Measurements from ENCODE around the gene PCDH9. TPM values are rescaled to one million over a fixed set of nuclear protein-coding genes. Genes with fewer than 3 reads are reported as not detected.

PCDH9 gene
- total RNA-seq, 1 donor from 2014 or later, result 29.7 TPM

DNA sequence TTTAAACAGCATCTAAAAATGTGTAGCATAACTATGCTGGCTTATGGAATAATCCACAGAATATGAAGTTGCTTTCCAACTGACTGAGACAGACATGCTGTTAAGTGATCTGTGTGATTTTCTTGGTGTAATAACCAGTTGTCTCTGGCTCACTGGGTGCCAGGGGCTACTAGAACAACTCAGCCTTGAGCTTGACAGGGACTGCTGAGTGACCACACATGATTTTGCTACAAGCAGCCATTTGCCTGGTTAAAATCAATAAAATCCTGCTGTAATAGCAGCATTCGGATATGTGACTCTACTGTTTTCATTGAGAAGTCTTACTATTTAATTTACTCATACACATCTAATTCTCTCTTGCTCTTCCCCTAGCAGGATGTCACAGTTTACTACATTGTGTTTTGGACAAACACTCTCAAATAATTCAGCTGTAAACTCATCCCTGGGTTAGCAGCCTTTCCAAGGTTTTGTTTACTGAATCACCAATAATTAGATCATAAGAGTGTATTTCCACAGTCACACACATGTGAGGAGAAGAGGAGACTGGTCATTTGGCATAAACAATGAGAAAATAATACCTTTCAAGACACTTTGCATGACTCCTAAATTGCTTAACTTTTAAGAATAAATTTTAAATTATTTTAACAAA lies 426.2 kb downstream of the PCDH9 start:
- H3K4me1 Mint-ChIP-seq, result peaks cover 8% of the 10 kb centered on the region
- no peak overlapping the region for H3K4me3 Mint-ChIP-seq
- no peaks in the 10 kb centered on the region for H3K36me3 Mint-ChIP-seq
- no peak for DNase-seq (ENCODE audit: low spot score in 2 of 2, unreplicated experiment in 2 of 2)
- H3K9me3 Mint-ChIP-seq, result no peaks in the 10 kb centered on the region
- TF ChIP-seq, protein P1, sequence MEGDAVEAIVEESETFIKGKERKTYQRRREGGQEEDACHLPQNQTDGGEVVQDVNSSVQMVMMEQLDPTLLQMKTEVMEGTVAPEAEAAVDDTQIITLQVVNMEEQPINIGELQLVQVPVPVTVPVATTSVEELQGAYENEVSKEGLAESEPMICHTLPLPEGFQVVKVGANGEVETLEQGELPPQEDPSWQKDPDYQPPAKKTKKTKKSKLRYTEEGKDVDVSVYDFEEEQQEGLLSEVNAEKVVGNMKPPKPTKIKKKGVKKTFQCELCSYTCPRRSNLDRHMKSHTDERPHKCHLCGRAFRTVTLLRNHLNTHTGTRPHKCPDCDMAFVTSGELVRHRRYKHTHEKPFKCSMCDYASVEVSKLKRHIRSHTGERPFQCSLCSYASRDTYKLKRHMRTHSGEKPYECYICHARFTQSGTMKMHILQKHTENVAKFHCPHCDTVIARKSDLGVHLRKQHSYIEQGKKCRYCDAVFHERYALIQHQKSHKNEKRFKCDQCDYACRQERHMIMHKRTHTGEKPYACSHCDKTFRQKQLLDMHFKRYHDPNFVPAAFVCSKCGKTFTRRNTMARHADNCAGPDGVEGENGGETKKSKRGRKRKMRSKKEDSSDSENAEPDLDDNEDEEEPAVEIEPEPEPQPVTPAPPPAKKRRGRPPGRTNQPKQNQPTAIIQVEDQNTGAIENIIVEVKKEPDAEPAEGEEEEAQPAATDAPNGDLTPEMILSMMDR (IDR thresholded peaks at IDR 0.05; ENCODE audit: unreplicated experiment), result no peak
- H3K27me3 Mint-ChIP-seq (ENCODE audit: low read depth), result no peaks in the 10 kb centered on the region
- no peak overlapping the region for H3K27ac Mint-ChIP-seq

DNA sequence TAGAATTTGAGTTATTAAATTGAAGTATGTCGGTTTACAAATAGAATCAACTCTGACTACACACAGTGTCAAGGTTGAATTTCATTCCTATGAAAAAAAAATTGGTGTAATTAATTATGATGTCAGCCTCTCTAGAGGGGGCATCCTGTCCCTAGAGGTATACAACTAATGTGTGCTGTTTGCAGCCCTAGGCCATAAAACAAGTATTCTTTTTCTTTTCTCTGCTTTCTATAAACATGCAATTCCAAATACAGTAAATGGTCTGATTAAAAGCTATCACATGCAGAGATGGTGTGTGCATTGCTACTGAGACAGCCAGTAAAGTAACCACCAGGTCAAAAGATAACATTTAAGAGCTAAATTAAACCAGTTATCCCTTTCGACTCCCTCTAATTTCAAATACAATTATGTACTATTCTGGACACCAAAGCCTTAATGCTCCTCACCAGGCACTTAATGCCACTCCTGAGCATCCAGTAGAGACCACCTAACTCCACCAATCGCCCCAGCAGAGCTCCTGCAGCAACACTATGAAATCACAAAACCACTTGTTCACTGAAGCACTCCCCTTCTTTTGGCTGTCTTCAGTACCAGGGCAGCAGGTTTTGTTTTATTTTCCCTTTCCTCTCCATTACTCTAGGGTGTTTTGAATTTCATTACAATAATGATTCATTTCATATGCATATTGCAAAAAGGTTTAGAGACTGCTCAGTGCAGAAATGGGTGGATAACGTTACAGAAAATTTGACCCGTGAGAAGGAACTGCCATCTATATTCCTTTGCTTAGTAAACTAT lies 426.9 kb downstream of the PCDH9 start:
- no peak overlapping the region for H3K27ac Mint-ChIP-seq
- no peaks in the 10 kb centered on the region for H3K36me3 Mint-ChIP-seq

DNA sequence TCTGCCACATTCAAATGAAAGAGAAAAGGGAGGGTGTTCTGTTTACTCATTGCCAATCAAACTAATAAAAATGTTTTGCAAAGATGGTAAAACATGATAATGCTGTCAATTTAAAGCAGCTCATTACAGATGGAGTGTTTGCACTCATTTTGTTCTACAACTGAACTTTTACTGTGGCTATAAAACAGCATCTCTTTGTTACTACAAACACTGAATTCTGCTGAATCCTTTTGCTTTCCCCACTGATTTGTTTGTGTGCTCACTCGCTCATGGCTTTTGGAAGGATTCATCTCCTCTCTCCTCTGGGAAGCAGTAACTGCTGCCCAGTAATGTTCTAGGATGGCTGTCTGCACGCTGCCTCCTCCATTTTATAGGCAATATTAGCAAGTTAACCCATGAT lies 434.5 kb downstream of the PCDH9 start:
- Mint-ChIP-seq H3K4me1 (peaks cover 11% of the 10 kb centered on the region), H3K27me3 (ENCODE audit: low read depth) (no peaks in the 10 kb centered on the region), H3K9me3 (no peaks in the 10 kb centered on the region), H3K4me3 (no peak overlapping the region), H3K27ac (no peak overlapping the region), H3K36me3 (no peaks in the 10 kb centered on the region)
- no peak for DNase-seq (ENCODE audit: low spot score in 2 of 2, unreplicated experiment in 2 of 2)
- TF ChIP-seq, protein P1 (IDR thresholded peaks at IDR 0.05; ENCODE audit: unreplicated experiment), result no peak

More for the DNA sequence above, 426.9 kb downstream of the PCDH9 start:
- Mint-ChIP-seq H3K9me3 (no peaks in the 10 kb centered on the region), H3K4me1 (peaks cover 8% of the 10 kb centered on the region), H3K27me3 (ENCODE audit: low read depth) (no peaks in the 10 kb centered on the region), H3K4me3 (no peak overlapping the region)
- no peak for DNase-seq (ENCODE audit: low spot score in 2 of 2, unreplicated experiment in 2 of 2)
- TF ChIP-seq, protein P1 (IDR thresholded peaks at IDR 0.05; ENCODE audit: unreplicated experiment), result no peak

DNA sequence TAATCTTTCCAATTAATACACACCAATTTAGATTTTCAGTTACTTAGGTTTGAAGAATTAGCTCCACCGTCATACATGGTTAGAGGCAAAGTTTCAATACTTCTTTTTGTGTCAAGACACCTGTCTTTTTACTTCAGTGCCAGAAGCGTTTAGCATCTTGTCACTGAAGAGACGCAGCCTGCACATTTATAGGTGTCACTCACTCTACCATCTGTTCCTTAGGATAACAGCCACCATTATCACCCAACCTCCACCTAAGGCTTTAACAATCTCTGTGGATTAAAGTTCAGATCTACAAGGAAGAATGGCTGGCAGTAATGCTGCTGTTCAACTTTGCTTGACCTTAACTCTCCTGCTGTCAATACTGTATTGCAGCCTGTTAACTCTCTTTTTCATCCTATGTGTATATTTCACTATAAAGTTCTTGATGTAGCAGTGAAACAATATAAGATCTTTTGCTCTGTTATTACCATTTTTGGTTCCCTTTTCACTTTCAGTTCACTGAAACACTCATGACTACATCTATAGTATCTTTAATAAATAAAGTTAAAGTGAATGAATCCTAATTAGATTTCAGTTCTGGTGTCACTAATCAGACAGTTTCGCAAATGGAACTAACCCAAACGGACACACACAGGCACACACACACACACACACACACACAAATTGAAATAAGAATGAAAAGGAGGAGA lies 435.6 kb downstream of the PCDH9 start:
- Mint-ChIP-seq H3K9me3 (no peaks in the 10 kb centered on the region), H3K27ac (no peak overlapping the region), H3K36me3 (no peaks in the 10 kb centered on the region), H3K4me1 (peaks cover 11% of the 10 kb centered on the region), H3K4me3 (no peak overlapping the region), H3K27me3 (ENCODE audit: low read depth) (no peaks in the 10 kb centered on the region)
- DNase-seq (ENCODE audit: low spot score in 2 of 2, unreplicated experiment in 2 of 2), result no peak
- TF ChIP-seq, protein P1 (IDR thresholded peaks at IDR 0.05; ENCODE audit: unreplicated experiment), result no peak

DNA sequence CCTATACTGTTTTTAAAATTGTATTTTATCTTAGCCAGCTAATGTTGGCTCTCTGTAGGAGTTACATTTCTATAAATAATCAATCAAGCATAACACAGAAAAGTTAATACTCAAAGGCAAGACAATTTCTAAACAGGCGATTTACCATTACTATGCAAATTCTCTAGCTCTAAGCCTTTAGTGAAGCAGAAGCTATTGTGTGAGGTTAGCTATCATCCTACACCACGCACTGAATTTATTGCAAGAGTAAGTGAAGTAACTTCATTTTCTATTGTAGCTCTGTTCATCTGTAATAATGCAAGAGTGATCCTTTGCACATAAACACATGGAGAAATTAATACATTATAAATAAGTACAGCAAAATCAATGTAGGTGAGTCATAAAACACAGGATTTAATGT lies 439.3 kb downstream of the PCDH9 start:
- Mint-ChIP-seq H3K4me3 (no peak overlapping the region), H3K27ac (no peak overlapping the region), H3K36me3 (no peaks in the 10 kb centered on the region), H3K27me3 (ENCODE audit: low read depth) (no peaks in the 10 kb centered on the region), H3K9me3 (no peaks in the 10 kb centered on the region), H3K4me1 (peaks cover 11% of the 10 kb centered on the region)
- no peak for DNase-seq (ENCODE audit: low spot score in 2 of 2, unreplicated experiment in 2 of 2)
- TF ChIP-seq, protein P1 (IDR thresholded peaks at IDR 0.05; ENCODE audit: unreplicated experiment), result no peak
